Vagina (tissue), 2 donors: ENCODE results near the gene CRTC1.

Source experiments
- CTCF ChIP-seq, 3 experiments: fragments of 450-650 bp in 2 of 3; fragments of 200-600 bp in 1 of 3; sonication (generic) in 1 of 3; IDR thresholded peaks; one replicate each; pipeline ENCODE4 v1.5.1; 2017 to 2019; ENCODE audit warnings: antibody characterized with exemption in 3 of 3, mild to moderate bottlenecking in 2 of 3, moderate library complexity in 2 of 3
- POLR2A ChIP-seq, 2 donors: fragments of 450-650 bp; IDR thresholded peaks; one replicate each; pipeline ENCODE4 v1.6.1; 2017; ENCODE audit warnings: antibody characterized with exemption in 2 of 2, mild to moderate bottlenecking in 2 of 2, moderate library complexity in 2 of 2

GRCh38 chr19:18670312-18670711 lies 13.2 kb upstream of the CRTC1 start:
- no peak for TF ChIP-seq CTCF (IDR thresholded peaks at IDR 0.05)
- no peak for TF ChIP-seq POLR2A (IDR thresholded peaks at IDR 0.05)
